Measurements from ENCODE around the gene TMEFF2. TPM values are rescaled to one million over a fixed set of nuclear protein-coding genes. Genes with fewer than 3 reads are reported as not detected.

TMEFF2 gene
- total and polyA plus RNA-seq, 2 of the 8 experiments (the other 6 are each of a cell fraction or from before 2014, with no cell fraction given), result 0.91 to 3.7 TPM

GRCh38 chr2:191933307-191934105 lies 261.2 kb downstream of the TMEFF2 start:
- Histone ChIP-seq H2AFZ (ENCODE audit: low read length) (no peak overlapping the region), H3K9me3 (ENCODE audit: insufficient read depth in 2 of 2, low read depth in 1 of 2, low read length in 1 of 2) (no peaks in the 10 kb centered on the region), H4K91ac (replicated peaks; ENCODE audit: insufficient read length, low read length) (no peak overlapping the region), H3K56ac (replicated peaks; ENCODE audit: insufficient read length, low read depth, low read length) (no peak overlapping the region), H3K4ac (replicated peaks; ENCODE audit: insufficient read length, low read depth, low read length) (no peak overlapping the region), H3K4me2 (ENCODE audit: insufficient read depth in 1 of 2, low read depth in 2 of 2, low read length in 2 of 2) (no peak overlapping the region), H2BK120ac (replicated peaks; ENCODE audit: low read depth, low read length) (no peak overlapping the region), H3K14ac (ENCODE audit: insufficient read length) (no peak overlapping the region), H3K4me1 (replicated peaks in 1 of 4; ENCODE audit: control insufficient read depth in 3 of 4, insufficient read depth in 4 of 4, low read length in 3 of 4) (peaks cover 0 to 2% (median 0%) of the 10 kb centered on the region in 4 experiments; a peak in 1 of 7 replicates), H3K23ac (ENCODE audit: insufficient read length) (no peak overlapping the region), H3K4me3 (ENCODE audit: extremely low read depth in 1 of 4, insufficient read depth in 2 of 4, low read depth in 3 of 4, low read length in 4 of 4) (no peak overlapping the region), H2AK5ac (ENCODE audit: low read depth, low read length) (no peak overlapping the region), H3K27ac (ENCODE audit: low read depth, low read length) (no peak overlapping the region), H4K5ac (ENCODE audit: insufficient read length, low read depth, low read length) (no peak overlapping the region), H2BK5ac (ENCODE audit: low read depth, low read length) (no peak overlapping the region), H3K23me2 (ENCODE audit: low read depth, low read length) (no peaks in the 10 kb centered on the region), H4K20me1 (replicated peaks in 1 of 2; ENCODE audit: control insufficient read depth in 1 of 2, insufficient read depth in 2 of 2, low read length in 2 of 2) (no peaks in the 10 kb centered on the region), H4K8ac (ENCODE audit: extremely low read depth, insufficient read depth, low read length) (no peak overlapping the region), H2BK20ac (ENCODE audit: low read length) (no peak overlapping the region), H2BK15ac (ENCODE audit: low read length) (no peak overlapping the region), H3K18ac (ENCODE audit: extremely low read depth, low read length) (no peak overlapping the region), H3K36me3 (ENCODE audit: control insufficient read depth in 2 of 4, insufficient read depth in 4 of 4, low read length in 3 of 4) (no peaks in the 10 kb centered on the region), H3K27me3 (replicated peaks in 1 of 4; ENCODE audit: control insufficient read depth in 3 of 4, extremely low read depth in 1 of 4, insufficient read depth in 3 of 4, low read length in 3 of 4) (no peaks in the 10 kb centered on the region), H3K79me1 (ENCODE audit: low read depth, low read length) (no peaks in the 10 kb centered on the region), H3K9ac (replicated peaks in 1 of 4; ENCODE audit: extremely low read depth in 1 of 4, low read depth in 3 of 4, low read length in 3 of 4) (no peak overlapping the region), H3K79me2 (ENCODE audit: control insufficient read depth in 1 of 2, insufficient read depth in 2 of 2, low read length in 2 of 2) (no peaks in the 10 kb centered on the region), H2BK12ac (ENCODE audit: low read depth, low read length) (no peak overlapping the region)
- ChIA-PET POLR2A (ENCODE audit: partially characterized antibody) (no interaction called here), CTCF (ENCODE audit: partially characterized antibody) (interaction anchor here (0.7 to 2.0 kb wide), 7 partner anchors 20 to 229 kb away, joined by 3 to 8 read pairs (median 4); no protein-coding TSS in a partner anchor)
- DNase-seq (ENCODE audit: low read depth in 1 of 2, low spot score in 2 of 2), result no peak
- 82% methylated on average over 2 of the region's 2 CpGs; no CpG with 5 or more reads in 1 of the 2 experiments for WGBS, 2 experiments (ENCODE audit: extremely low coverage in 1 of 2, insufficient coverage in 1 of 2, insufficient read length in 1 of 2, insufficient replicate concordance in 2 of 2, low coverage in 1 of 2, low lambda C conversion rate in 2 of 2, missing lambda C conversion rate in 1 of 2)
- no peak for FAIRE-seq
- TF ChIP-seq, protein P1, sequence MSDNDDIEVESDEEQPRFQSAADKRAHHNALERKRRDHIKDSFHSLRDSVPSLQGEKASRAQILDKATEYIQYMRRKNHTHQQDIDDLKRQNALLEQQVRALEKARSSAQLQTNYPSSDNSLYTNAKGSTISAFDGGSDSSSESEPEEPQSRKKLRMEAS (IDR thresholded peaks at IDR 0.05), result no peak

Measured in H1 (cell line).